Mesenteric fat pad (tissue), 1 donor: ENCODE data around the gene CLCN3. TPM values are rescaled to one million over a fixed set of nuclear protein-coding genes. Genes with fewer than 3 reads are reported as not detected.
"Not testable (repeated sequence)": the region's sequence is repeated elsewhere in the genome, so short reads cannot be mapped to it uniquely, and the experiment has no call there.

ENCODE experiments used
- DNase-seq: peaks from one replicate; pipeline ENCODE4 v3.0.0-alpha.2; 2020; ENCODE audit warnings: low spot score
- total RNA-seq: library from RNA; stranded (reverse); fragmentation: NEBNext Ultra II Directional; extraction: Animal tissue kit (Norgen Biotek cat#: 25700); gene quantifications from one replicate; pipeline ENCODE4 v1.2.1, GENCODE V29; 2021
- donor health status: DM: yes; HTN: yes; CAD: no.

CLCN3 gene
- total RNA-seq, 1 donor from 2014 or later: 28.7 TPM

- DNase-seq: not testable (repeated sequence)
Measured at GRCh38 chr4:169771556-169772080, 151.2 kb downstream of the CLCN3 start.

Other genes starting within 250 kb of the CLCN3 start
- gene NEK1, start 8.0 kb upstream of the CLCN3 start, total RNA-seq: 9.1 TPM
- gene HPF1, start 137.4 kb downstream of the CLCN3 start, total RNA-seq: 17.7 TPM